GM21526 (cell line): ENCODE data around the gene BLOC1S5.
A peak's percentile ranks its signal among the peaks of the same experiment; 100 is the strongest.
"Not testable (repeated sequence)": the region's sequence is repeated elsewhere in the genome, so short reads cannot be mapped to it uniquely, and the experiment has no call there.

Experiments used
- ATAC-seq: cut with Tn5 transposase; IDR thresholded peaks from one replicate; pipeline ENCODE4 v1.9.1; 2021; ENCODE audit warnings: moderate library complexity; ENCODE audit not compliant: unreplicated experiment, low FRiP score

The BLOC1S5 gene

GRCh38 chr6:7998103-7998725 lies 66.0 kb downstream of the BLOC1S5 start:
- ATAC-seq = no peak

GRCh38 chr6:7997286-7997685 lies 66.9 kb downstream of the BLOC1S5 start:
- ATAC-seq = no peak

- no peak for ATAC-seq
These were observed 67.6 kb downstream of the BLOC1S5 start for GRCh38 chr6:7996538-7997111.

- no peak for ATAC-seq
These were observed 70.2 kb downstream of the BLOC1S5 start for GRCh38 chr6:7993952-7994351.

GRCh38 chr6:7993399-7993798 lies 70.8 kb downstream of the BLOC1S5 start:
- no peak for ATAC-seq

GRCh38 chr6:7992002-7992815 lies 72.0 kb downstream of the BLOC1S5 start:
- ATAC-seq = peak; percentile 88

GRCh38 chr6:7991536-7991935 lies 72.7 kb downstream of the BLOC1S5 start:
- peak; percentile 28 for ATAC-seq

GRCh38 chr6:7986219-7986618 lies 78.0 kb downstream of the BLOC1S5 start:
- no peak for ATAC-seq

- ATAC-seq = not testable (repeated sequence)
These were observed 80.2 kb downstream of the BLOC1S5 start for GRCh38 chr6:7983967-7984366.

- no peak for ATAC-seq
These were observed 84.4 kb downstream of the BLOC1S5 start for GRCh38 chr6:7979831-7980230.

- peak; percentile 52 for ATAC-seq
These were observed 85.5 kb downstream of the BLOC1S5 start for GRCh38 chr6:7978736-7979135.

- ATAC-seq = no peak
These were observed 87.6 kb downstream of the BLOC1S5 start for GRCh38 chr6:7976485-7977056.

- no peak for ATAC-seq
These were observed 88.4 kb downstream of the BLOC1S5 start for GRCh38 chr6:7975764-7976146.

- no peak for ATAC-seq
These were observed 89.0 kb downstream of the BLOC1S5 start for GRCh38 chr6:7974938-7975763.

- no peak for ATAC-seq
These were observed 89.6 kb downstream of the BLOC1S5 start for GRCh38 chr6:7974565-7974937.

GRCh38 chr6:7973584-7973983 lies 90.6 kb downstream of the BLOC1S5 start:
- ATAC-seq = no peak

- no peak for ATAC-seq
These were observed 92.7 kb downstream of the BLOC1S5 start for GRCh38 chr6:7971499-7971898.

GRCh38 chr6:7970616-7971015 lies 93.6 kb downstream of the BLOC1S5 start:
- no peak for ATAC-seq
